SK-N-SH (cell line): ENCODE data around the gene EPHA6. TPM values are rescaled to one million over a fixed set of nuclear protein-coding genes. Genes with fewer than 3 reads are reported as not detected.

Experiments
- CTCF ChIA-PET: fragments of 300-600, 350-600 bp; formaldehyde crosslinking; extraction: SDS; loops from one replicate; lab custom pipeline; 2021; lab: Yijun Ruan, JAX
- POLR2A ChIA-PET: fragments of 350-600 bp; sonication (Branson Sonifier 250); formaldehyde crosslinking; extraction: SDS; loops from one replicate; lab custom pipeline; 2020; ENCODE audit warnings: antibody characterized with exemption, inconsistent platforms; lab: Yijun Ruan, JAX
- DNase-seq: peaks from one replicate; pipeline ENCODE4 v3.0.0; 2012
- H2AFZ ChIP-seq: fragments of 200-600 bp; sonication (generic); 2 replicates; pipeline ENCODE4 v1.8.1; 2016; ENCODE audit warnings: antibody characterized with exemption, mild to moderate bottlenecking, low read depth
- H3F3A ChIP-seq: fragments of 200-600 bp; sonication (generic); replicated peaks from 2 replicates; pipeline ENCODE3; 2016; ENCODE audit warnings: antibody characterized with exemption, mild to moderate bottlenecking; ENCODE audit not compliant: insufficient read depth
- H3K27ac ChIP-seq, 2 experiments: fragments of 200-500 bp in 1 of 2; fragments of 200-600 bp in 1 of 2; sonication (Bioruptor generic) in 1 of 2; sonication (generic), shearing (Covaris generic) in 1 of 2; 2 replicates each; pipeline versions ENCODE4 v1.5.1 to v1.6.1; 2014 to 2016; ENCODE audit warnings: low read depth in 2 of 2, inconsistent platforms in 1 of 2, low read length in 1 of 2, mild to moderate bottlenecking in 1 of 2, mixed read lengths in 1 of 2
- H3K27me3 ChIP-seq: fragments of 200-600 bp; sonication (generic), shearing (Covaris generic); 2 replicates; pipeline ENCODE4 v1.6.1; 2016; ENCODE audit warnings: mixed run types; ENCODE audit not compliant: insufficient read depth
- H3K36me3 ChIP-seq, 2 experiments: fragments of 200-500 bp in 1 of 2; fragments of 200-600 bp in 1 of 2; sonication (Bioruptor generic) in 1 of 2; sonication (generic) in 1 of 2; replicated peaks in 1 of 2; 2 replicates each; pipeline versions ENCODE3 to v1.5.1; 2014 to 2016; ENCODE audit warnings: low read length in 1 of 2, mild to moderate bottlenecking in 1 of 2; ENCODE audit not compliant: insufficient read depth in 2 of 2, control insufficient read depth in 1 of 2
- H3K4me1 ChIP-seq, 2 experiments: fragments of 200-500 bp in 1 of 2; fragments of 200-600 bp in 1 of 2; sonication (Bioruptor generic) in 1 of 2; sonication (generic), shearing (Covaris generic) in 1 of 2; 2 replicates each; pipeline versions ENCODE4 v1.5.1 to v1.6.1; 2014 to 2016; ENCODE audit warnings: low read depth in 1 of 2, low read length in 1 of 2, mixed run types in 1 of 2; ENCODE audit not compliant: insufficient read depth in 2 of 2, control insufficient read depth in 1 of 2
- H3K4me2 ChIP-seq: fragments of 200-600 bp; sonication (generic), shearing (Covaris generic); 2 replicates; pipeline ENCODE4 v1.6.1; 2017; ENCODE audit warnings: mixed run types
- H3K4me3 ChIP-seq, 2 experiments: fragments of 200-500 bp in 1 of 2; fragments of 200-600 bp in 1 of 2; sonication (Bioruptor generic) in 1 of 2; sonication (generic), shearing (Covaris generic) in 1 of 2; 2 replicates each; pipeline versions ENCODE4 v1.5.1 to v1.8.1; 2014 to 2016; ENCODE audit warnings: low read depth in 2 of 2, inconsistent platforms in 1 of 2, low read length in 1 of 2, mild to moderate bottlenecking in 1 of 2, mixed read lengths in 1 of 2, moderate library complexity in 1 of 2
- H3K79me2 ChIP-seq: fragments of 200-600 bp; sonication (generic); 2 replicates; pipeline ENCODE4 v1.8.1; 2017; ENCODE audit warnings: mild to moderate bottlenecking; ENCODE audit not compliant: insufficient read depth
- H3K9ac ChIP-seq: fragments of 200-600 bp; sonication (generic); 2 replicates; pipeline ENCODE4 v1.6.1; 2017; ENCODE audit warnings: mixed run types
- H3K9me2 ChIP-seq: fragments of 200-600 bp; sonication (generic); 2 replicates; pipeline ENCODE4 v1.6.1; 2017; ENCODE audit warnings: mixed run types
- H3K9me3 ChIP-seq: fragments of 200-600 bp; sonication (generic); 2 replicates; pipeline ENCODE4 v1.6.1; 2017; ENCODE audit warnings: mixed run types, mild to moderate bottlenecking, moderate library complexity
- H4K20me1 ChIP-seq: fragments of 200-600 bp; sonication (generic); 2 replicates; pipeline ENCODE4 v1.6.1; 2017; ENCODE audit warnings: mild to moderate bottlenecking, mixed run types; ENCODE audit not compliant: insufficient read depth
- ELF1 ChIP-seq: IDR thresholded peaks from 2 replicates; pipeline ENCODE4 v1.4.0; 2012
- EP300 ChIP-seq, 2 experiments: IDR thresholded peaks; 2 replicates each; pipeline versions ENCODE4 v1.4.0 to v1.6.1; 2012; ENCODE audit warnings: borderline replicate concordance in 1 of 2, low read depth in 1 of 2, low read length in 1 of 2
- EZH2phosphoT487 ChIP-seq: fragments of 200-600 bp; sonication (generic); IDR thresholded peaks from 2 replicates; pipeline ENCODE4 v1.6.1; 2017; ENCODE audit warnings: low read depth, mixed run types, mild to moderate bottlenecking, antibody characterized with exemption, moderate library complexity, borderline replicate concordance
- FOSL2 ChIP-seq: IDR thresholded peaks from 2 replicates; pipeline ENCODE4 v1.4.0; 2012; ENCODE audit warnings: low read depth, mild to moderate bottlenecking, moderate library complexity, borderline replicate concordance
- FOXM1 ChIP-seq: IDR thresholded peaks from 2 replicates; pipeline ENCODE4 v1.4.0; 2012; ENCODE audit warnings: low read depth, mild to moderate bottlenecking
- GATA2 ChIP-seq: sonication (generic); formaldehyde crosslinking; IDR thresholded peaks from 2 replicates; pipeline ENCODE4 v1.5.0; 2020; ENCODE audit warnings: mild to moderate bottlenecking, missing genetic modification reagents
- MXI1 ChIP-seq: IDR thresholded peaks from 2 replicates; pipeline ENCODE4 v1.6.1; 2012; ENCODE audit warnings: mild to moderate bottlenecking, low read depth, low read length, improper control_type of control experiment
- NFIC ChIP-seq: IDR thresholded peaks from 2 replicates; pipeline ENCODE4 v1.4.0; 2012; ENCODE audit warnings: borderline replicate concordance
- POLR2AphosphoS5 ChIP-seq: IDR thresholded peaks from 2 replicates; pipeline ENCODE4 v1.6.1; 2012; ENCODE audit warnings: low read depth, low read length
- RCOR1 ChIP-seq: fragments of 150-350 bp; IDR thresholded peaks from 2 replicates; pipeline ENCODE4 v1.6.1; 2017; ENCODE audit warnings: antibody characterized with exemption, low read length
- RFX5 ChIP-seq: IDR thresholded peaks from 2 replicates; pipeline ENCODE4 v1.6.1; 2012; ENCODE audit warnings: mild to moderate bottlenecking, improper control_type of control experiment, low read length
- RXRA ChIP-seq: IDR thresholded peaks from 2 replicates; pipeline ENCODE4 v1.4.0; 2012; ENCODE audit warnings: low read depth, mild to moderate bottlenecking, borderline replicate concordance
- SIN3A ChIP-seq: IDR thresholded peaks from 2 replicates; pipeline ENCODE4 v1.6.1; 2012; ENCODE audit warnings: low read depth, mild to moderate bottlenecking, low read length, moderate library complexity, borderline replicate concordance
- SMC3 ChIP-seq: IDR thresholded peaks from 2 replicates; pipeline ENCODE4 v1.6.1; 2012; ENCODE audit warnings: low read depth, low read length, improper control_type of control experiment
- TAF1 ChIP-seq: IDR thresholded peaks from 2 replicates; pipeline ENCODE4 v1.6.1; 2012; ENCODE audit warnings: low read depth, mild to moderate bottlenecking, low read length, moderate library complexity, borderline replicate concordance
- USF1 ChIP-seq: IDR thresholded peaks from 2 replicates; pipeline ENCODE4 v1.4.0; 2012; ENCODE audit warnings: low read depth, borderline replicate concordance
- WGBS: methylation state at CpG from one replicate; pipeline ENCODE4 v1.1.6; 2017; ENCODE audit warnings: low lambda C conversion rate; 5-methylcytosine and 5-hydroxymethylcytosine counted together
- polyA plus RNA-seq, 3 experiments: library from polyadenylated mRNA; depleted of rRNA; stranded (reverse); fragments of >200 nt; gene quantifications; 2 replicates each; pipeline ENCODE4 v1.2.3, GENCODE V29; 2012
- TF ChIP-seq, protein P1 (sequence below): fragments of 150-350 bp; IDR thresholded peaks from 2 replicates; pipeline ENCODE4 v1.6.1; 2017; ENCODE audit warnings: antibody characterized with exemption, low read length, low read depth, borderline replicate concordance
- TF ChIP-seq, protein P2 (sequence below): IDR thresholded peaks from 2 replicates; pipeline ENCODE4; 2012
- TF ChIP-seq, protein P3 (sequence below): IDR thresholded peaks from 2 replicates; pipeline ENCODE4 v1.4.0; 2012; ENCODE audit warnings: low read depth, borderline replicate concordance
- TF ChIP-seq, protein P4 (sequence below): fragments of 150-350 bp; IDR thresholded peaks from 2 replicates; pipeline ENCODE4 v1.6.1; 2016; ENCODE audit warnings: mild to moderate bottlenecking, low read depth, low read length

EPHA6 gene
- polyA plus RNA-seq, 1 of the 3 experiments (the other 2 are of a cell fraction): not detected

GRCh38 chr3:97241417-97241816 lies 427.0 kb downstream of the EPHA6 start:
- ChIA-PET CTCF (no interaction called here), POLR2A (no interaction called here)
- H3K4me2 ChIP-seq: no peak overlapping the region
- no peaks in the 10 kb centered on the region for H3K9me2 ChIP-seq
- TF ChIP-seq, protein P1, sequence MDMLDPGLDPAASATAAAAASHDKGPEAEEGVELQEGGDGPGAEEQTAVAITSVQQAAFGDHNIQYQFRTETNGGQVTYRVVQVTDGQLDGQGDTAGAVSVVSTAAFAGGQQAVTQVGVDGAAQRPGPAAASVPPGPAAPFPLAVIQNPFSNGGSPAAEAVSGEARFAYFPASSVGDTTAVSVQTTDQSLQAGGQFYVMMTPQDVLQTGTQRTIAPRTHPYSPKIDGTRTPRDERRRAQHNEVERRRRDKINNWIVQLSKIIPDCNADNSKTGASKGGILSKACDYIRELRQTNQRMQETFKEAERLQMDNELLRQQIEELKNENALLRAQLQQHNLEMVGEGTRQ: no peak
- TF ChIP-seq TAF1: no peak
- no peak for TF ChIP-seq EP300 (IDR thresholded peaks at IDR 0.05; ENCODE audit: borderline replicate concordance in 1 of 2, low read depth in 1 of 2, low read length in 1 of 2)
- no peak for TF ChIP-seq RFX5
- TF ChIP-seq EZH2phosphoT487: no peak
- TF ChIP-seq USF1: no peak
- DNase-seq: no peak
- H2AFZ ChIP-seq: no peak overlapping the region
- H3K9ac ChIP-seq: no peak overlapping the region
- no peak overlapping the region for H3K4me3 ChIP-seq
- no peaks in the 10 kb centered on the region for H3F3A ChIP-seq
- WGBS: 18% methylated on average over 1 of the region's 1 CpG
- no peaks in the 10 kb centered on the region for H4K20me1 ChIP-seq
- no peak overlapping the region for H3K27ac ChIP-seq
- H3K36me3 ChIP-seq: no peaks in the 10 kb centered on the region
- no peaks in the 10 kb centered on the region for H3K79me2 ChIP-seq
- no peaks in the 10 kb centered on the region for H3K9me3 ChIP-seq
- H3K4me1 ChIP-seq: no peaks in the 10 kb centered on the region
- H3K27me3 ChIP-seq: no peaks in the 10 kb centered on the region

GRCh38 chr3:97245201-97245910 lies 431.0 kb downstream of the EPHA6 start:
- no peak overlapping the region for H3K27ac ChIP-seq
- H3K4me2 ChIP-seq: no peak overlapping the region
- DNase-seq: no peak
- ChIA-PET CTCF (no interaction called here), POLR2A (no interaction called here)
- H3K9me2 ChIP-seq: 0 out of 2 replicates have a peak, but pooled peaks cover 4% of the 10 kb centered on the region
- no peak overlapping the region for H3K4me3 ChIP-seq
- H3K4me1 ChIP-seq: no peaks in the 10 kb centered on the region
- H3K79me2 ChIP-seq: no peaks in the 10 kb centered on the region
- no peaks in the 10 kb centered on the region for H4K20me1 ChIP-seq
- H3K27me3 ChIP-seq: no peaks in the 10 kb centered on the region
- H3K9ac ChIP-seq: no peak overlapping the region
- 5% methylated on average over 2 of the region's 2 CpGs for WGBS
- H3K9me3 ChIP-seq: no peaks in the 10 kb centered on the region
- no peaks in the 10 kb centered on the region for H3F3A ChIP-seq
- no peaks in the 10 kb centered on the region for H3K36me3 ChIP-seq
- H2AFZ ChIP-seq: no peak overlapping the region
- TF ChIP-seq SMC3 (no peak), RCOR1 (no peak), RFX5 (no peak), ELF1 (no peak), RXRA (no peak), FOXM1 (no peak), GATA2 (CRISPR knock-in tag) (no peak), NFIC (no peak), EP300 (IDR thresholded peaks at IDR 0.05; ENCODE audit: borderline replicate concordance in 1 of 2, low read depth in 1 of 2, low read length in 1 of 2) (no peak), MXI1 (no peak), POLR2AphosphoS5 (no peak), FOSL2 (no peak), SIN3A (no peak)
- TF ChIP-seq, protein P2, sequence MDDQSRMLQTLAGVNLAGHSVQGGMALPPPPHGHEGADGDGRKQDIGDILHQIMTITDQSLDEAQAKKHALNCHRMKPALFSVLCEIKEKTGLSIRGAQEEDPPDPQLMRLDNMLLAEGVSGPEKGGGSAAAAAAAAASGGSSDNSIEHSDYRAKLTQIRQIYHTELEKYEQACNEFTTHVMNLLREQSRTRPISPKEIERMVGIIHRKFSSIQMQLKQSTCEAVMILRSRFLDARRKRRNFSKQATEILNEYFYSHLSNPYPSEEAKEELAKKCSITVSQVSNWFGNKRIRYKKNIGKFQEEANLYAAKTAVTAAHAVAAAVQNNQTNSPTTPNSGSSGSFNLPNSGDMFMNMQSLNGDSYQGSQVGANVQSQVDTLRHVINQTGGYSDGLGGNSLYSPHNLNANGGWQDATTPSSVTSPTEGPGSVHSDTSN: no peak
- TF ChIP-seq, protein P1: no peak
- TF ChIP-seq, protein P3, sequence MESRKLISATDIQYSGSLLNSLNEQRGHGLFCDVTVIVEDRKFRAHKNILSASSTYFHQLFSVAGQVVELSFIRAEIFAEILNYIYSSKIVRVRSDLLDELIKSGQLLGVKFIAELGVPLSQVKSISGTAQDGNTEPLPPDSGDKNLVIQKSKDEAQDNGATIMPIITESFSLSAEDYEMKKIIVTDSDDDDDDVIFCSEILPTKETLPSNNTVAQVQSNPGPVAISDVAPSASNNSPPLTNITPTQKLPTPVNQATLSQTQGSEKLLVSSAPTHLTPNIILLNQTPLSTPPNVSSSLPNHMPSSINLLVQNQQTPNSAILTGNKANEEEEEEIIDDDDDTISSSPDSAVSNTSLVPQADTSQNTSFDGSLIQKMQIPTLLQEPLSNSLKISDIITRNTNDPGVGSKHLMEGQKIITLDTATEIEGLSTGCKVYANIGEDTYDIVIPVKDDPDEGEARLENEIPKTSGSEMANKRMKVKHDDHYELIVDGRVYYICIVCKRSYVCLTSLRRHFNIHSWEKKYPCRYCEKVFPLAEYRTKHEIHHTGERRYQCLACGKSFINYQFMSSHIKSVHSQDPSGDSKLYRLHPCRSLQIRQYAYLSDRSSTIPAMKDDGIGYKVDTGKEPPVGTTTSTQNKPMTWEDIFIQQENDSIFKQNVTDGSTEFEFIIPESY: no peak
- TF ChIP-seq, protein P4, sequence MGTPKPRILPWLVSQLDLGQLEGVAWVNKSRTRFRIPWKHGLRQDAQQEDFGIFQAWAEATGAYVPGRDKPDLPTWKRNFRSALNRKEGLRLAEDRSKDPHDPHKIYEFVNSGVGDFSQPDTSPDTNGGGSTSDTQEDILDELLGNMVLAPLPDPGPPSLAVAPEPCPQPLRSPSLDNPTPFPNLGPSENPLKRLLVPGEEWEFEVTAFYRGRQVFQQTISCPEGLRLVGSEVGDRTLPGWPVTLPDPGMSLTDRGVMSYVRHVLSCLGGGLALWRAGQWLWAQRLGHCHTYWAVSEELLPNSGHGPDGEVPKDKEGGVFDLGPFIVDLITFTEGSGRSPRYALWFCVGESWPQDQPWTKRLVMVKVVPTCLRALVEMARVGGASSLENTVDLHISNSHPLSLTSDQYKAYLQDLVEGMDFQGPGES: no peak
